Keratinocyte (primary cell): Measurements from ENCODE around the gene LAMA1.

Source experiments
- CTCF ChIP-seq, 3 experiments: IDR thresholded peaks in 1 of 3; conservative IDR thresholded peaks in 1 of 3; optimal IDR thresholded peaks in 1 of 3; 2 replicates in 2 of 3; 3 replicates in 1 of 3; pipeline versions ENCODE3 to v1.5.1; 2011; ENCODE audit warnings: low read length in 3 of 3, mild to moderate bottlenecking in 3 of 3, moderate library complexity in 2 of 3, control low read depth in 1 of 3, inconsistent platforms in 1 of 3; ENCODE audit not compliant: insufficient read depth in 2 of 3; ENCODE audit errors: extremely low read depth in 1 of 3
- EZH2 ChIP-seq: IDR thresholded peaks from one replicate; pipeline ENCODE4 v1.6.1; 2012; ENCODE audit warnings: inconsistent platforms, mild to moderate bottlenecking, low read length, moderate library complexity

DNA sequence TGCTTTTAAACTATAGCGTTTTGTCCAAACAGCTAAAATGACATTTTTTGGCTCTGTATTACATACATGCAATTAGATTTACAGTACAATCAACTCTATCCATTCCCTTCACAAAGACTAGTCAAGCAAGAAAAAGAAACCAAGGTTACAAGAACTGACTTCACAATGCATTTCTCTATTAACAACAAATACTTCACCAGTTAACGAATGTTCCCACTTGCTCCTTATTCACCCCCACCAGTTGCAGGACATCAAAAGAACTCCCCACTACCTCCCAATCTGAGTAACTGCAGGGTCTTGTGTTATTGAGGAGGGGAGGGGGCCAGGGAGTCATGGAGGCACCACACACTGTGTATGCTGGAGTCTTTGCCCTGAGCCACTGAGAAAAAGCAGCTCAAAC is 34.9 kb downstream of the LAMA1 start:
- TF ChIP-seq CTCF (optimal IDR thresholded peaks at IDR 0.05 in 1 of 3, IDR thresholded peaks at IDR 0.05 in 1 of 3, conservative IDR thresholded peaks at IDR 0.05 in 1 of 3; ENCODE audit: extremely low read depth in 1 of 3, insufficient read depth in 2 of 3, low read length in 3 of 3) = no peak
- TF ChIP-seq EZH2 = no peak
